Stimulated activated CD4-positive, alpha-beta T cell treated with anti-CD3 and anti-CD28 coated beads, Interleukin-2, amount 100 ng/mL, for 4 hours (primary cell): ENCODE data around the gene FRYL.

Source experiments
- DNase-seq: peaks from one replicate; pipeline ENCODE4 v3.0.0-alpha.2; 2020; ENCODE audit warnings: low read depth

FRYL gene

GRCh38 chr4:48556268-48556667 is 223.8 kb downstream of the FRYL start:
- no peak for DNase-seq

DNA sequence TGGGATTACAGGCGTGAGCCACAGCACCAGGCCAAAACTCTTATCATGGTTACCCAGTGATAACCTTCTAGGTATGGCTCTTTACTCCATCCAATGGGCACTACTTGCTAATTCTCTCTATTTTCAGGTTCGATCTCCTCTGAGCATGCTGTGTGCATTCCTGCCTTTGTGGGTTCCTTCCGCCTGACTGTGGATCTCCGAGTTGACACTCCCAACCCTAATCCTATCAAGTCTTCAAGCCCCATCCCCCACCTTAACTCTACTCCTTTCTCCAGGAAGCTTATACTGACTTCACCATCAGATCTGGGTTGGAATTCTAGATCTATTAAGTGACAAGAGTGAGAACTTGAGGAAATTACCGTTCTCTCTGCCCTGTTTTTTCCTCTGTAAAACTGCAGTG is 225.5 kb downstream of the FRYL start:
- no peak for DNase-seq

- DNase-seq = no peak
These were observed 226.4 kb downstream of the FRYL start for GRCh38 chr4:48553720-48554119.

GRCh38 chr4:48546336-48546735 is 233.7 kb downstream of the FRYL start:
- no peak for DNase-seq

GRCh38 chr4:48543796-48544195 is 236.3 kb downstream of the FRYL start:
- DNase-seq = no peak

GRCh38 chr4:48542888-48543287 is 237.2 kb downstream of the FRYL start:
- no peak for DNase-seq

DNA sequence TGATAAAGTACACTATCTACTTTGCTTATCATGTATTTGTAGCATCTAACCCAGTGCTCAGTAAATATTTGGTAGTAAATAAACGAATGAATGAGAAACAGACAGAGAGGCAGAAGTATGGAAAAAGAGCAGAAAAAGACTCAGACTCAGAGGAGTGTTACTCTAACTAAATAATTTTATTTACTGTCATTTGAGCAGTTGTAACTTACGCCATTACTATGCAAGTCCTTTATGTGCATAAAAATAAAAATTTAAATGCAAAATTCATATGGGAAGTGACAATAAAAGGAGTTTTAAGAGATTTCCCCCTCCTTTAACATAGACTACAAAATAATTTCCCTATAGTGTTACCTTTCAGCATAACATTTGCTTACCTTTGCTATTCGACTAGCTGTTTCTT is 240.5 kb downstream of the FRYL start:
- no peak for DNase-seq

DNA sequence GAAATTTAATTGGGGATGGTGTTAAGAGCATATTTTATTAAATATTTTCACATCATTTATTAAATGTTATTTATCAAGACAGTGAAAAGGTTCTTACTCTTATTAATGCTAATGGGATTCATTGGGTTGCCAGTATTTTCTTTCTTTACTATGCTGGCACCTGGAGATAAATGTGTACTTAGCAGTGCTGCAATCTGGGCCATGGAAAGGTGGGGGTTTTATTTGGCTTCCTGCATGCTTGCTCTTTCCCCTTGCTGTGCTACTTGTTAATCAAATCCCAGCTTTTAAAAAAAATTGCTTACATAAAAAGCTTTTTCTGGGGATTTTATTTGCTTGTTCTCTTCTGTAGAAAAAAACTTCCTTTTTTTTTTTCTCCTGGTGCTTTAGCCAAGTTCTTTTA is 241.7 kb downstream of the FRYL start:
- DNase-seq = no peak

GRCh38 chr4:48526406-48526805 is 253.7 kb downstream of the FRYL start:
- DNase-seq = no peak

- DNase-seq = no peak
These were observed 261.9 kb downstream of the FRYL start for GRCh38 chr4:48518143-48518542.

- DNase-seq = no peak
These were observed 270.5 kb downstream of the FRYL start for GRCh38 chr4:48509543-48509942.

GRCh38 chr4:48506716-48507115 is 273.4 kb downstream of the FRYL start:
- no peak for DNase-seq

DNA sequence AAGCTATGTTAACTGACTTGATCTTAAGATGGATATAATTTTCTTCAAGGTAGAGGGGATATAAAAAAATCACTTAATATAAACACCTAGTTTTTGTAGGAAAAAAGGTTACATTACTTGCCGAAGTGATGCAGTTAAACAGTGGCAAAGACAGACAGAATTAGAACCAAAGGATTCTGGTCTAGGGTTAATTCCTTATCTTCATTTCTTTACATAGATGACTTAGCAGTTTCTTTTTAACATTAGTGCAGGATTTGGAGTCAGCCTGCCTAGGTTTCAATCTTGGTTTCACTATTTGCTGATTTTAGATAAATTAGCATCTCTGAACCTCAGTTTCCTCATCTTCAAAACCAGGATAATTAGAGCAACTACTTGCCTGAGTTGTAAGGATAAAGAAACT is 275.7 kb downstream of the FRYL start:
- DNase-seq = no peak

DNA sequence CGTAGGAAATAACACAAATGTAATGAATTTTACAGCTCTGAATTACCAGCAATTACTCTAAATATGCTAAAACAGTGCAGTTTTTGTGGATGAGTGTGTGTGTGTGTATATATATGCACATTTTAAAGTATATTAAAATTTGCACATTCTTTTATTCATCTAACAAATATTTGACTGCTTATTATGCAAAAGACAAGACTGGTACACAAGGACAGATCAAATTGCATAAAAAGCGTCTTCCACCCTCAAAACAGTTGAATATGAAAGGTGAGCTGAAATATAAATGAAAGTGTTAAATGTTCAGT is 276.1 kb downstream of the FRYL start:
- no peak for DNase-seq

- DNase-seq = no peak
These were observed 276.6 kb downstream of the FRYL start for GRCh38 chr4:48503233-48504025.

DNA sequence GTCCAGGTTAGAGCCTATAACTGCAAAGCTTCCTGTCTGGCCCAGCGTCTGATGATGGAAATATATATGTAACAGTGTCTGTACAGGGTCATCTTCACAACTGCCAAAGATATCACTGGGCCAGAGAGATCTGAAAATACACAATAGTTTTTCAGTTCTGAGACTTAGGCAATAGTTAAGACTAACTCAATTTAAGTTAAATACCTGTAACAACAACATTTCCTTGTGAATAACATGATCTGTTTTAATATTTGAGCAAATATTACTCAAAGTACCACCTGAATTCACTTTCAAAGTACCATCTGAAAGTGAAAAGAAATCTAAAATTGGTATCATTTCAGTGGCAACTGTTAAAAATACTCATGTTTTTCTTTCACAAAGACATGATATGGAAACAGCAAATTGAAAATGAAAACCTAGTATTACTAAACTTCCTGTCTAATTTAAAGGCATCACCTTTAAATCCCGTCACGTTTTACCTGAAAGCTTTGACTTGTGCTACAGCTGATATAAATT is 280.5 kb downstream of the FRYL start:
- DNase-seq = no peak

- DNase-seq = no peak
These were observed 281.2 kb downstream of the FRYL start for GRCh38 chr4:48498895-48499294.

- DNase-seq = no peak
These were observed 284.1 kb downstream of the FRYL start for GRCh38 chr4:48495941-48496340.

DNA sequence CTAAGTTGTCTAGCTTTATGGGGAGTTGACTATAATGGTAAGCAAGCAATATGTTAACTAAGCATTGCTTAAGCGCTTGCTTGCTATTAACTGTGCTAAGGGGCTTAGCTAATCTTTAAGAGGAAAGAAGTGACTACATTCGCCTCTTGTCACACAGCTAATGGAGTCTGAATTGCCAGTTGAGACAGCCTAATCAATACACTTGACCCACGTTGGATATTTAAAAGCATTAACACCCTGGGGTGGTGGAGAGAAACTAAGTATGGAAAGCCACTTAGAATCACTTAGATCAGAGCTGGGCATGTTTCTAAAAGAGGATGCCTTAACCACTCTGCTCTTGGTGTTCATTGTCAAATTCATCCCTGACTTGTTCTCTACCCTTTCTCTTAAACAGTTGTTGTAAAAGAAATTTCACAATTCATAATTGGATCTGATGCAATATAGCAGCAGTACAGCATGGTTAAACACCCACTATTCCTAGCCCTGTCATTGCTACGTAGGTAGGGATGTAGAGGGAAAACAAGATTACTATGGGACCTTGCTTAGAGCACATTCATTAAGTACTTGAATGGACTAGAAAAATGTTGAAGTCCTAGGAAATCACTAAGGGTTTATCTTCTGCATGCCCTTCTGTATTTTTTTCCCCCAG is 286.5 kb downstream of the FRYL start:
- no peak for DNase-seq

DNA sequence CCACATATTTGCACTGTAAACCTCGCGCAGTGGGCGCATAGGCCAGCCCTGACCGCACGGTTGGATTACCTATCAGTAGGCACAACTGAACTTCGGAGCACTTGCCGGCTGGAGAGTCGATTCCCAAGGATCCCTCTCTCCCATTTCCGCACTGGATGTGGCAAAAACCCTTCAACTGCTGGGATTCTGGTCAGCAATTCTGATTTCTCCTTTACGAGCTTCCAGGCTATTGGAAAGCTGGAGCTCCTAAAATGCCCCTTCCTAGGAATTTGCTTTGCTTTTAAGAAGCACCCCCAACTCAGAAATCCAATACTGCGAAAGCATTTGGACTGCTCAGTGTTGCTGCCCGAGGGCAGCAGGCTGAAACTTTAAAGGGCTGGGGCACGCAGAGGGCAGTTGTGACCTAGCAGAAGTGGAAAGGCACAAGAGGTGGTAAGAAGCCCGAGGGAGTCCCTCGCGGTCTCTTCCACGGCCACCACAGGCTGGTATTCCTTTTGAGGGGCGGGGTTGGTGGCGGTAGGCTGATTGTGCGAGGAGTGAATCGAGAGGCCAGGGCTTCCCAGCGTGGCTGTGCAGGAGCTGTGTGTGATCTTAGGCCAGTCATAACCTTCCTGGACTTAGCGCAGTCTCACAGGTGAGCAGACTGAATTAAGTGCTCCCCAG is 288.4 kb downstream of the FRYL start:
- DNase-seq = no peak

DNA sequence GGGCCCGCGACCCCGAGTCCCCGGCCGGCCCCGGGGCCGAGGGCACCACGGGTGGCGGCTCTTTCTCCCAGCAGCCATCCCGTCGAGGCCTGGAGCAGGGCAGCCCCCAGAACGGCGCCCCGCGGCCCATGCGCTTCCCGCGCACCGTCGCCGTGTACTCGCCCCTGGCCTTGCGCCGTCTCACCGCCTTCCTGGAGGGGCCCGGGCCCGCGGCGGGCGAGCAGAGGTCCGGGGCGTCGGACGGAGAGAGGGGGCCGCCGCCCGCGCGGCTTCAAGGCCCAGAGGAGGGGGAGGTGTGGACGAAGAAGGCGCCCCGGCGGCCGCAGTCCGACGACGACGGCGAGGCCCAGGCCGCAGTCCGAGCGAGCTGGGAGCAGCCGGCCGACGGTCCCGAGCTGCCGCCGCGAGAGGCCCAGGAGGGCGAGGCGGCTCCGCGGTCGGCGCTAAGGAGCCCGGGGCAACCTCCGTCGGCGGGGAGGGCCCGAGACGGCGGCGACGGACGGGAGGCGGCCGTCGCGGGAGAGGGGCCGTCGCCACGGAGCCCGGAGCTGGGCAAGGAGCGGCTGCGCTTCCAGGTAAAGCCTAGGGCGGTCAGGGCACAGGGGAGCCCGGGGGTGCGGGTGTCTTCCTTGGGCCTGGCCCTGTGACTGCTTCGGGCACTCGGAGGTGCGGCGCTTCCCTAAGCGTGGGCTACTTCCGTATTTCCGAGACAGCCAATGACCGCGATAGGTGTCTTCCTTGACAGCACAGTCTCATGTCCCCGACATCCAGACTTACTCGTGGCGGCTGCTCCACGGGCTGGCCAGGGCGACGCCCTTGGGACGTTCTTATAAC is 289.2 kb downstream of the FRYL start:
- no peak for DNase-seq

DNA sequence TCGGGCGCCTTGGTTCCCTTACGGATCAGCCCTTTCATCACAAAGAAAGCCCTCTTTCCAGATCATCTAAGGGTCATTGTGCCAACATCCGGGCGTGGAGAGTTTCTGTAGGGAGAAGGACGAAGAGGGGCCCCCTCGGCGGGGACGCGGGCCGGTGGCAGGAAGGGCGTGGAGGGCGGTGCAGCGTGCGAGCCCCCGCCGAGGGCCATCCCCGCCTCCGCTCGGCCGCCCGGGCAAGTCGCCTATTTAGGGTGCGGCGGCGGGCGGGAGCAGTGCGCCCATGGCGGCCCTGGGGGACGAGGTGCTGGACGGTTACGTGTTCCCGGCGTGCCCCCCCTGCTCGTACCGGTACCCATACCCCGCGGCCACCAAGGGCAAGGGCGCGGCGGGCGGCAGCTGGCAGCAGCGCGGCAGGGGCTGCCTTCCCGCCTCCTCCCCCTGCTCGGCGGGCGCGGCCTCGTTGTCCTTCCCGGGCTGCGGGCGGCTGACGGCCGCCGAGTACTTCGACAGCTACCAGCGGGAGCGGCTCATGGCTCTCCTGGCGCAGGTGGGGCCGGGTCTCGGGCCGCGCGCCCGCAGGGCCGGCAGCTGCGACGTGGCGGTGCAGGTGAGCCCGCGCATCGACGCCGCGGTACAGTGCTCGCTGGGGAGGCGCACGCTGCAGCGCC is 289.9 kb downstream of the FRYL start, which contains the start of gene ZAR1:
TSS of gene ZAR1 (plus strand) at position 241 of the 668 bp plus-strand sequence. CDS start at position 281, 40 bp downstream.
- DNase-seq = no peak
